ENCODE data around the gene CCDC38.

The CCDC38 gene

GRCh38 chr12:95960241-95960640 is 17.8 kb upstream of the CCDC38 start:
- no peak for DNase-seq

- DNase-seq = no peak
These were observed 16.7 kb upstream of the CCDC38 start for GRCh38 chr12:95959107-95959506.

GRCh38 chr12:95956557-95957145 is 14.2 kb upstream of the CCDC38 start:
- DNase-seq = no peak

- no peak for DNase-seq
These were observed 13.2 kb upstream of the CCDC38 start for GRCh38 chr12:95955549-95956159.

GRCh38 chr12:95953000-95953399 is 10.6 kb upstream of the CCDC38 start:
- no peak for DNase-seq

- no peak for DNase-seq
These were observed 9.1 kb upstream of the CCDC38 start for GRCh38 chr12:95951515-95951914.

GRCh38 chr12:95949477-95950206 is 7.2 kb upstream of the CCDC38 start:
- DNase-seq = no peak

GRCh38 chr12:95944108-95944704 is 1.8 kb upstream of the CCDC38 start:
- no peak for DNase-seq

- DNase-seq = peak; percentile 71
These were observed 972 bp upstream of the CCDC38 start, which contains the start of gene AMDHD1 for GRCh38 chr12:95943330-95943842. TSS of gene AMDHD1 (plus strand) at chr12:95943331. CDS start at chr12:95943399, 68 bp downstream.

- peak; percentile 10 for DNase-seq
These were observed 302 bp downstream of the CCDC38 start for GRCh38 chr12:95942101-95942523.

- DNase-seq = no peak
These were observed 1.9 kb downstream of the CCDC38 start for GRCh38 chr12:95940514-95940913.

- DNase-seq = no peak
These were observed 20.2 kb downstream of the CCDC38 start for GRCh38 chr12:95922231-95922630.

- no peak for DNase-seq
These were observed 23.3 kb downstream of the CCDC38 start for GRCh38 chr12:95919110-95919509.

GRCh38 chr12:95918194-95918993 is 24.0 kb downstream of the CCDC38 start:
- peak; percentile 49 for DNase-seq

GRCh38 chr12:95909871-95910270 is 32.5 kb downstream of the CCDC38 start:
- no peak for DNase-seq

GRCh38 chr12:95908573-95908972 is 33.8 kb downstream of the CCDC38 start:
- no peak for DNase-seq

GRCh38 chr12:95898081-95898480 is 44.3 kb downstream of the CCDC38 start:
- DNase-seq = no peak

GRCh38 chr12:95896846-95897245 is 45.6 kb downstream of the CCDC38 start:
- no peak for DNase-seq

GRCh38 chr12:95890958-95891357 is 51.5 kb downstream of the CCDC38 start:
- DNase-seq = no peak

GRCh38 chr12:95887311-95887710 is 55.1 kb downstream of the CCDC38 start:
- no peak for DNase-seq

- DNase-seq = no peak
These were observed 57.4 kb downstream of the CCDC38 start for GRCh38 chr12:95884998-95885397.

GRCh38 chr12:95882873-95883272 is 59.5 kb downstream of the CCDC38 start:
- DNase-seq = no peak

- DNase-seq = no peak
These were observed 60.3 kb downstream of the CCDC38 start for GRCh38 chr12:95882080-95882479.
